Measurements from ENCODE around the gene CEP112. TPM values are rescaled to one million over a fixed set of nuclear protein-coding genes. Genes with fewer than 3 reads are reported as not detected.
A peak's percentile ranks its signal among the peaks of the same experiment; 100 is the strongest.

CEP112 gene
- total RNA-seq, 4 donors from 2014 or later = 14.6 to 21.2 (median 20.2) TPM

- TF ChIP-seq POLR2A (IDR thresholded peaks at IDR 0.05) (no peak), CTCF (IDR thresholded peaks at IDR 0.05) (no peak)
- no peaks in the 10 kb centered on the region for H3K27me3 ChIP-seq
- no peak overlapping the region for H3K27ac ChIP-seq
- no peak overlapping the region for H3K4me3 ChIP-seq (replicated peaks in 1 of 3)
- no peak for DNase-seq
- intact Hi-C loops (cut with DNase I) = no loop called here
- H3K9me3 ChIP-seq = no peaks in the 10 kb centered on the region
- H3K36me3 ChIP-seq = no peaks in the 10 kb centered on the region
- peaks cover 24 to 31% of the 10 kb centered on the region in 2 donors for H3K4me1 ChIP-seq
These were observed 565.5 kb downstream of the CEP112 start for GRCh38 chr17:65626451-65626850.

- no peaks in the 10 kb centered on the region for H3K9me3 ChIP-seq
- no peaks in the 10 kb centered on the region for H3K27me3 ChIP-seq
- H3K36me3 ChIP-seq = no peaks in the 10 kb centered on the region
- WGBS, 2 donors = 97% methylated on average over 1 of the region's 1 CpG
- H3K4me1 ChIP-seq = no peaks in the 10 kb centered on the region
- H3K4me3 ChIP-seq (replicated peaks in 1 of 3) = no peak overlapping the region
- DNase-seq = no peak
- intact Hi-C loops (cut with DNase I) = no loop called here
- TF ChIP-seq CTCF (IDR thresholded peaks at IDR 0.05) (no peak), POLR2A (IDR thresholded peaks at IDR 0.05) (no peak)
- no peak overlapping the region for H3K27ac ChIP-seq
These were observed 573.4 kb downstream of the CEP112 start for GRCh38 chr17:65618516-65618915.

GRCh38 chr17:65617496-65617895 is 574.4 kb downstream of the CEP112 start:
- H3K4me1 ChIP-seq = no peaks in the 10 kb centered on the region
- no peaks in the 10 kb centered on the region for H3K9me3 ChIP-seq
- TF ChIP-seq CTCF (IDR thresholded peaks at IDR 0.05) (no peak), POLR2A (IDR thresholded peaks at IDR 0.05) (no peak)
- intact Hi-C loops (cut with DNase I) = no loop called here
- no peak overlapping the region for H3K27ac ChIP-seq
- peak; percentile 22 to 52 for DNase-seq
- H3K27me3 ChIP-seq = no peaks in the 10 kb centered on the region
- no peaks in the 10 kb centered on the region for H3K36me3 ChIP-seq
- no peak overlapping the region for H3K4me3 ChIP-seq (replicated peaks in 1 of 3)
- WGBS, 2 donors = 77 to 90% methylated on average over 11 of the region's 11 CpGs

- no peak for DNase-seq
- intact Hi-C loops (cut with DNase I) = no loop called here
- Histone ChIP-seq H3K27me3 (no peaks in the 10 kb centered on the region), H3K4me1 (no peaks in the 10 kb centered on the region), H3K4me3 (replicated peaks in 1 of 3) (no peak overlapping the region), H3K36me3 (no peaks in the 10 kb centered on the region), H3K9me3 (no peaks in the 10 kb centered on the region), H3K27ac (no peak overlapping the region)
- TF ChIP-seq CTCF (IDR thresholded peaks at IDR 0.05) (no peak), POLR2A (IDR thresholded peaks at IDR 0.05) (no peak)
- 93 to 96% methylated on average over 2 of the region's 2 CpGs for WGBS, 2 donors
These were observed 582.2 kb downstream of the CEP112 start for GRCh38 chr17:65609749-65610148.

GRCh38 chr17:65609286-65609685 is 582.6 kb downstream of the CEP112 start:
- no peak for TF ChIP-seq POLR2A (IDR thresholded peaks at IDR 0.05)
- TF ChIP-seq CTCF (IDR thresholded peaks at IDR 0.05) = no peak
- no peaks in the 10 kb centered on the region for H3K27me3 ChIP-seq
- no peak overlapping the region for H3K4me3 ChIP-seq (replicated peaks in 1 of 3)

More at GRCh38 chr17:65609286-65609685, 582.6 kb downstream of the CEP112 start:
- Histone ChIP-seq H3K27ac (no peak overlapping the region), H3K36me3 (no peaks in the 10 kb centered on the region), H3K4me1 (no peaks in the 10 kb centered on the region), H3K9me3 (no peaks in the 10 kb centered on the region)
- 86% methylated on average over 2 of the region's 2 CpGs for WGBS, 2 donors
- no peak for DNase-seq
- intact Hi-C loops (cut with DNase I) = no loop called here
